NB4 (cell line): ENCODE data around the gene FZD8.
A peak's percentile ranks its signal among the peaks of the same experiment; 100 is the strongest.
"Not testable (repeated sequence)": the region's sequence is repeated elsewhere in the genome, so short reads cannot be mapped to it uniquely, and the experiment has no call there.

Experiments
- DNase-seq: peaks from one replicate; pipeline ENCODE4 v3.0.0; 2010; ENCODE audit warnings: low read depth
- H3K4me3 ChIP-seq: one replicate; pipeline ENCODE4 v1.5.1; 2011; ENCODE audit warnings: mild to moderate bottlenecking, low read depth, low read length, moderate library complexity
- CTCF ChIP-seq: IDR thresholded peaks from one replicate; pipeline ENCODE4 v1.5.1; 2012; ENCODE audit warnings: low read depth, low read length
- MAX ChIP-seq: IDR thresholded peaks from 2 replicates; pipeline ENCODE4 v1.6.1; 2011; ENCODE audit warnings: low read depth, low read length
- MYC ChIP-seq: IDR thresholded peaks from 2 replicates; pipeline ENCODE4 v1.6.1; 2011; ENCODE audit warnings: low read depth, low read length
- POLR2A ChIP-seq: IDR thresholded peaks from 2 replicates; pipeline ENCODE4 v1.6.1; 2011; ENCODE audit warnings: mild to moderate bottlenecking; ENCODE audit not compliant: insufficient read length; ENCODE audit errors: extremely low read depth

FZD8 gene

GRCh38 chr10:35642035-35642792, at the start of gene FZD8:
Gene FZD8, minus strand, starts transcription at chr10:35642296. Its CDS starts 867 bp downstream, at chr10:35641429.
- DNase-seq: peak; percentile 45
- H3K4me3 ChIP-seq: no peak within 1 kb of the TSS
- TF ChIP-seq POLR2A: no peak
- TF ChIP-seq MAX: no peak
- no peak for TF ChIP-seq MYC
- no peak for TF ChIP-seq CTCF

GRCh38 chr10:35691522-35692236, 49.6 kb upstream of the FZD8 start:
- no peak for DNase-seq
- TF ChIP-seq CTCF: no peak
- TF ChIP-seq POLR2A: no peak
- TF ChIP-seq MAX: no peak
- TF ChIP-seq MYC: no peak
- H3K4me3 ChIP-seq: no peak overlapping the region

GRCh38 chr10:35690534-35690933, 48.4 kb upstream of the FZD8 start:
- no peak for DNase-seq
- no peak overlapping the region for H3K4me3 ChIP-seq
- no peak for TF ChIP-seq POLR2A

- not testable (repeated sequence) for DNase-seq, H3K4me3 ChIP-seq
Measured at GRCh38 chr10:35685858-35686257, 43.8 kb upstream of the FZD8 start.

GRCh38 chr10:35685402-35685801, 43.3 kb upstream of the FZD8 start:
- no peak overlapping the region for H3K4me3 ChIP-seq
- DNase-seq: no peak
- TF ChIP-seq MAX: no peak
- TF ChIP-seq MYC: no peak
- no peak for TF ChIP-seq POLR2A
- no peak for TF ChIP-seq CTCF

- no peak for TF ChIP-seq POLR2A
- no peak for TF ChIP-seq MAX
- no peak for TF ChIP-seq MYC
- TF ChIP-seq CTCF: no peak
- H3K4me3 ChIP-seq: no peak overlapping the region
- no peak for DNase-seq
Measured at GRCh38 chr10:35684586-35684985, 42.5 kb upstream of the FZD8 start.
